AG08395 (cell line): ENCODE measurements around the gene SIX5.

Source experiments
- DNase-seq: peaks from one replicate; pipeline ENCODE4 v3.0.0; 2012; ENCODE audit warnings: mixed read lengths, low spot score

Gene SIX5

DNA sequence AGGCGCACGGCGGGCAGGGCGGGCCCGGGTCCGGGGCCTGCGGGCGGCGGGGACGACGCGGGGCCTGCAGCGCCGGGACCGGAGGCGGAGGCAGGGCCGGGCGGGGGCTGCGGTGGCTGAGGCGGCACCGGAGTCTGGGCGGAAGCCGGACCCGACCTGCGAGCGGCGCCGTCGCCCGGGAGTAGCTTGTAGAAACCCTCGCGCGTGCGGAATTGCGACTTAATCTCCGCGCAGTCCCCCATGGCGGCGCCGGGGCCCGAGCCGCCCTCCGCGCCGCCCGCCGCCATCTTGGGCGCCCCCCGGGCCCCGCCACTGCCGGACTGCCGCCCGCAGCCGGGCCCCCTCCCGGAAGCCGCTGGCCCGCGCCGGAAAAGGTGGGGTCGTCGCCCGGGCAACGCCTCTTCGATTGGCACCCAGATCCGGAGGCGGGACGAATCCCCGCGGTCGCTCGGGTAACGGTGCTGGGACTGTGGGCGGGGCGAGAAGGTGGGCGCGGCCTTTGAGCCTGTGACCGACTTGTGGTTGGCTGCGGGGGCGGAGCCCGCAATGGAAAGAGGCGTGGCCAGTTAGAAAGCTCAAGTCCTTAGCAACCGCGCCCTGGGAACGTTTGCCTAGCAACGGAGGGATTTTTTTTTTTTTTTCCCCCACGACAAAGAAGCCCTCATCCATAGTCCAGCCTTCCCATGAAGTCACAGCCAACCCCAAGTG, 23.6 kb upstream of the SIX5 start, which contains the start of gene DMWD:
DMWD (minus strand) TSS at position 376 of the 708 bp plus-strand sequence; CDS start at position 287, 89 bp downstream.
- DNase-seq: peak; percentile 97

DNA sequence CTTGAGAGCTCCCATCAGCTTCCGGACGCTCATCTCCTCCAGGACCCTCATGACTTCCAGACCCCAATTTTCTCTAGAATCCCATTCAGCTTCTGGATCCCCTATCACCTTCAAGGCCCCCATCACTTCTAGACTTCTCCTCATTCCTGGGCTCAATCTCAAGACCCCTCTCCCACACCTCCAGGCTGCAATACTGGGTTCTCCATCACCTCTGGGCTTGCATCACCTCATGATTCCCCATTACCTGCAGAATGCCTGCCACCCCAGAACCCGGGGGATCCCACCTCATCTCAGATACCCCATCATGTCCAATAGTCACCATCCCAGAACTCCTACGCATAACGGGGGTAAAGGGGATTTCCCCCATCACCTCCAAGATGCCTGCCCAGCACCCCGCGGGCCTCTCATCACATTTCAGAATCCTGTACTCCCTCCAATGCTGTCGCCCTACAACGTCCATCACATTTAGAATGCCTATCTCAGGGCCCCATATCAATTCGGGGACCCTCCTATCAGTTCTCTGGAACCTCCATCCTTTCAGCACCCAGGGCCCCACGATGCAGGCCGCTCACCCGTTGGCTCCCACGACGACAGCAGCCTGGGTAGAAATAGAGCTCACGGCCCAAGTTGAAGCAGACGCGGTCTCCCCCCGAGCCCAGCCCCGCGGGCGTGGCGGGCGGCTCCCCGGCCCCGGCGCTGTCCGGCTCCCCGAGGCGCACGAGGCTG, 22.9 kb upstream of the SIX5 start:
- DNase-seq: no peak

DNA sequence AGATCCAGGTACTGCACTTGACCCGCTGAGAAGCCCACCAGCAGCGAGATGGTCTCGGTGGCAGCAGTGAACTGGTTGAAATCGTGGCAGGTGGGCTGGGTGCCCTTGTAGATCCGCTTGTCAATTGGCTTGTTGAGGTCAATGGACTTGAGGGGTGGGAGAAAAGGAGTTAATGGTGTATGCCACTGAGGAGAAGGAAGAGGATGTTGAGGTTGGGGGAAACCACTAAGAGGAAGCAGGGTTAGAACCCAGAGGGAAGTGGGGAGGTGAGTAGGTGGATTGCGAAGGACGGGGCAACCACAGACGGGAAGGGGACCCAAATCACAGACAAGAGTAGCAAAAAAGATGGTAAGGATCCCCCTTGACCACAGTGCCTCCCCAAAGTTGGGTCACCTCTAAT, 21.9 kb upstream of the SIX5 start:
- DNase-seq: no peak

DNA sequence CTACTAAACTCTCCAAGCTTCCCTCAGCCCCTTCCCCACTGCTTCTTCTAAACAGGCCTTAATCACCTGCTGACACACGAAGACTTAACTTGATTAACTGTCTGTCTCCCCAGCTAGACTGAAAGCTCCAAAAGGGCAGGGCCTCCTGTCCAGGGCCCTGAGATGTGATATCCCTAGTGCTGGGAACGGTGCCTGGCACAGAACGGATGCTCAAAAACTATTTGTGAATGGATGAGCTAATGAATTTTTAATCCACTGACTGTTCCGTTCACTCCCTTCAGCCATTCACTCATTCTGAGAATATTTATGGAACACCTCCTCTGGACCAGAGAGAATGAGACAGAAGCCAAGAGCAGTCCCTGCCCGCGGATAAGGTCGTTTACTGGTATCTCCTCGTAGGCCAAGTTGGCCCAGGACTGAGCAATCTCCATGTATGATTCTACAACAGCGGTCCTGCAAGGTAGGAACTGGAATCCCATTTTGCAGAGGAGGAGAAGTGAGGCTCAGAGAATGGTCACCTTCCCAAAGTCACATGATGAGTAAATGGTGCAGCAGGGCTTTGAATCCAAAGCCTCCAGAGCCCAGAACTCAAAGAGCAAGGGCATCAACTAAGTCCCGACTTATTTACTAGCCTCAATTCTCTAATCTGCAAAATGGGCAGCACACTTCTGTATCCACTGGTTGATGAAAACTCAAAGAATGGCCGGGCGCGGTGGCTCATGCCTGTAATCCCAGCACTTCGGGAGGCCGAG, 20.2 kb upstream of the SIX5 start:
- DNase-seq: no peak

DNA sequence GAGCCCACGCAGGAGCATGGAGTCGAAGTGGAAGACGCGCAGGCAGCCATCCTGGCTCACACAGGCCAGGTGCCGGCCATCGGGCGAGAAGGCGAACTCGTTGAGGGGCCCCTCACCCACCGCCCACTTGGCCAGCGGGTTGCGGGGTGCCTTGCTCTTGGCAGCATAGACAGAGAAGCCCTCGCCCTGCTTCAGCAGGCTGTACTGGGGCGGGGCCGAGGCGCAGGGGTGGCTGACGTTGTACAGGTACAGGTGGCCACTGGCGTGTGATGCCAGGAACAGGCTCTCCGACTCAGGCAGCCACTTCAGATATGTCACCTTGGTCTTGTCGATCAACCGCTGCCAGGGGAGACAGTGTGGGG, 17.5 kb upstream of the SIX5 start:
- no peak for DNase-seq

DNA sequence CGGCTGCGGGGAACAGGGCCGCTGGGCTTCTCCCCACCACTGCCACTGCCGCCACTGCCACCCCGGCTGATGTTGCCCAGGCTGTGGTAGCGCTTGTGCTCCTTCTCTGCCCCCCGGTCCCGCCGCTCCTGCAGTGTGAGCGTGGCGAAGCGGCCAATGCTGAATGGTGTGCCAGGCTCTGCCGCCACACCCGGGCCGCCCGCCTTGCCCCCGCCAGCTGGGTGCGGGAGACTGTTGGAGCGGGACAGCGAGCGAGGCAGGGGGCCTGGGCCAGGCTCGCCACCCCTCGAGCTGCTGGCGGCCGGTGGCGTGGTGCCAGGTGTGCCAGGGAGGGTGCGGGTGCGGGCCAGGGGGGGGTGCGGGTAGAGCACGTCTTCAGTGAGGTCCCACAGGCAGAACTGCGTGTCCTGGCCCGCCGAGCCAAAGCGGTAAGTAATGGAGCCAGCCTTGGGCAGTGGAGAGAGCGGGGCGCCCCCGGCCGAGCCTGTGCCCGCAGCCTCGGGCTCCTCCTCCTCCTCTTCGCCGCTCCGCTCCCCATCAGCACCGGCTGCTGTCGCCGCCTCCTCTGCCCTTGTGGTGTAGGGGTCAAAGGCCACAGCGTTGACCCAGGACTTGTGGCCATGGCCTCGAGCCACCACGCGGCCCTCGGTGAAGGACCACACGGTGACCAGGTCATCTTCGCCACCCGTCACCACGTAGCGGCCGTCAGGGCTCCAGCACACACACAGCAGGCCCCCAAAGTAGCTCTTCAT, 16.9 kb upstream of the SIX5 start:
- DNase-seq: no peak

DNA sequence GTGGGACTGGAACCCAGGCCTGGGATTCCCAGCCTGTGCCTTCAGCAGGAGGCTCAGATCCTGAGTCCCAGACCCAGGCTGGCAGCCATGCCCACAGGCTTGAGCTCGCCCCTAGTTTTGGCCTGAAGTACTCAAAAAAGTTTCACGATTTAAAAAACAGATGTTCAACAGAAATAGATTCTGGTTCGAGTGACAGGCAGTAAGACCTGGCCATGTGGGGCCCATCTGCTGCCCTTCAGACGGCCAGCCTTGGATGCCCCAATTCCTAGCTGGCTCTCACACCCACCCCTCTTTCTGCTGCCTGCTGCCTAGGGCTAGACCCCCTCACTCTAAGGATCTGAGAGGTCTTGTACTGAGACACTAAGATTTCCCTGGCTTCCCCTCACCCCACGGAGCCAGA, 16.0 kb upstream of the SIX5 start:
- no peak for DNase-seq

DNA sequence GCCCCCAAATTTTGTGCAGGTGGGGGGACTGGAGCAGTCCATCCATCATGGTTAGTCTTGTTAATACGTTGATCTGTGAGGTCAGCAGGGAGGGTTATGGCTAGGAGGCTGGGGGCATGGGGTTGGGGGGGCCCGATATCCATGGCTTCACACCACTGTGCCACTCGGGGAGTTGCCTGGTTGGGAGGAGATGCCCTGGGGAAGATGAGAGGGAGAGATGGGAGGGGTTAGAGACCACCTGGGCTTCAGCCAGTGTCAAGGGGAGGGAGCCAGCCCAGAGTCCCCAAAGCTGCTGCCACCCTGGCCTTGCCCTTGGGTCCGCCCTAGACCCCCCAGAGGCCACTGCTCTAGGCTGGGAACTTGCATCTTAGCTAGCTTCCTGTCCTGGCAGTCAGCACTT, 15.0 kb upstream of the SIX5 start:
- DNase-seq: no peak

DNA sequence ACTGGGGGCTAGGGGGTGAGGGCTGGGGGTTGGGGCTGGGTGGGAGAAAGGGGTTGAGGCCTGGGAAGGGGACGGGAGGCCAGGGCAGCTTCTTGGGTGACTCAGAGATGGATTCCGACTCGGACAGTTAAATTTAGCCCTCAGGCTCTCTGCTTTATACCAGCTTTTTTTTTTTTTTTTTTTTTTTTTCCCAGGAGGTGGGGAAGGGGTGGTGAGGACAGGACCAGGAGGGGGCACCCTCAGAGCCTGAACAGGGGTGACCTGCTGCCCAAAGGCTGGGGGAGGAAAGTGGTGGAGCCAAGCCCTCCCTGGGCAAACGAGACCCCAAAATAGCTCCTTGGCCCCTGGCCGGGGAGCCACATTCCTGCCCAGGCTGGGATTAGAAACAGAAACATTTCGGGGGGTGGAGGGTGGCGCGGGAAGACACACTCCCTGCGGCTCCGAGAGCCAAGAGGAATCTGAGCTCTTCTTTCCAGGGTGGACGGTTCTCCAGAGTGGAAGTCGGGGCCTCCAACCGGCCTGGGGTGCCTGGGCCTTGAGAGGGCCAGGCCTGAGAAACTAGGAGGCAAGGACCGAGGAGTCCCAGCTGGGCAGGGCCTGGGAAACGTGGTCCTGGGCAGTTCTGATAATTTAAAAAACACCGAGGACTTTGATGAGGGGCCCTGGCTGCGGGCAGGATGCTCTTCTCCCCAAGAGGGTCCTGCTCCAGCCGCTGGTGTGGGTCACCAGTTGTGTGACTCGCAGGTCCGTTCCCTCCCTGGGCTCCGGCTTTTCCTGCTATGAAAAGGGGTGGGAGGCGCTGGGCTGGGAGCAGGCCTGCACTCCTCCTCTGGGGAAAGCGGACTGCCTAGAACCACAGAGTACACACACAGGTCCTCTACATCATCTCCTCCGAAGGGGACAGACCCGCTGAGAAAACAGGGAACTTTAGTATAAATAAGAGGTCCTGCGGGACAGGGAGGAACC, 14.1 kb upstream of the SIX5 start:
- DNase-seq: peak; percentile 85

DNA sequence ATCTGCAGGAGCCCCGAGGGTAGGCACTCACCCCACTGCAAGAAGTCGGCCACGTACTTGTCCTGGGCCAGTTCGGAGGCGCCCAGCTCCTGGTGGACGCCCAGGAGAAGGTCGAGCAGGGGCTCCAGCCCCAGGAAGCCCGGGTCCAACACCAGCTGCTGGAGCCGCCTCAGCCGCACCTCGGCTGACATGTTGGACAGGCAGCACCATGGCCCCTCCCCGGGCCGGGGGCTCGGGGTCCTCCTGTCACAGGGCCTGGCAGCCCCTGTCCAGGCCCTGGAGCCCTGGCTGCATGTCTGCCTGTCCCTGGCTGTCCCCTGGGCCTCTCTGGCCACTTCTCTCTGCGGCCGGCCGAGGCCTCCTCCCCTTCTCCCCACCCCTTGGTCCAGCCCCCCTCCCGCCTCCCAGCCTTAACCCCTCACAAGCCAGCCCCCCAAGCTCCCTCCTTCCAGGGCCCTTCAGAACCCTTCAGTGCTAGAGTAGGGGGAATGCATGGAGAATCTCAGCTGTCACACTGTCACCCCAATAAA, 13.2 kb upstream of the SIX5 start, which contains the start of gene DMPK:
DMPK (minus strand) TSS at position 329 of the 530 bp plus-strand sequence; CDS start at position 191, 138 bp downstream.
- DNase-seq: peak; percentile 49

DNA sequence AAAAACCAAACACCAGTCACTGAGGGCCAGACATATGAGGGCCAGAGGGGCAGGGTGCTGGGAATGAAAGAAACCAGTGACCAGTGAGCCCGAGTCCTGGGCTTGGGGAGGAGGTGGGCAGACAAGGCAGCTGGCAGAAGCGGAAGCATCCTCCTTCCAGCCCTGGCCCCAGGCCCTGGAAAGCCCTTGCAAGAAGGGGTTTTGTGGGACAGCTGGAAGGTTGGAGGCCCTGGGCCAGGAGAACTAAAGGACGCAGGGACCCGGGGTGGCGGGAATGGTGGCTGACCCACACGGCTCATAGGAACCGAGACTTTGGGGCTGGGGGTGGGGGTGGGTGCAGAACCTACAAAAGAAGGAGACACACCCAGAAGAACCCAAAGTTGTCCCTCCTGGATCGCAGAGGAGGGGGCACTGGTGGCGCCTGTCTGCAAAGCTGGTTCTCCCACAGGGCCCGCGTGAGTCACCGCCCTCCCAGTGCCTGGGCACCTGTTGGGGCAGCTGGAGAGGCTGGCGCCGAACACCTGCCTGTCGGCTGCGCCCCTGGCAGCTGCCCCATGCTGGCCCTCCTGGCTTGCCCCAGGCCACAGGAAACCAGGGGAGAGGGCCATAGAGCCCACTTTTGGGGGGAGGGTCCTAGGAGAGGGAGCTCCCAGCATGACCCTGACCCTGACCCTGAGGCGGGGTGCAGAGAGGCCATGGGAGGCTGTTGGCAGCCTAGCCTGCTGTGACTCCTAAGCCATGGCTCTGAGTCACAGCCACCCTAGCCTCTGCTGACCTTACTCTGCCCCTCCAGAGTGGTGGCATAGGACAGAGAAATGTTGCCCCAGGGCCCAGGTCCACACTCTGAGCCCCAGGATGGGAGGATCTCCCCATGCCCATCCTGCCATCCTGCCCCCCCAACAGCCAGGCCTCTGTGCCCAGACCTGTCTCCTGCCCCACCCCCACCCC, 12.4 kb upstream of the SIX5 start:
- peak; percentile 50 for DNase-seq

DNA sequence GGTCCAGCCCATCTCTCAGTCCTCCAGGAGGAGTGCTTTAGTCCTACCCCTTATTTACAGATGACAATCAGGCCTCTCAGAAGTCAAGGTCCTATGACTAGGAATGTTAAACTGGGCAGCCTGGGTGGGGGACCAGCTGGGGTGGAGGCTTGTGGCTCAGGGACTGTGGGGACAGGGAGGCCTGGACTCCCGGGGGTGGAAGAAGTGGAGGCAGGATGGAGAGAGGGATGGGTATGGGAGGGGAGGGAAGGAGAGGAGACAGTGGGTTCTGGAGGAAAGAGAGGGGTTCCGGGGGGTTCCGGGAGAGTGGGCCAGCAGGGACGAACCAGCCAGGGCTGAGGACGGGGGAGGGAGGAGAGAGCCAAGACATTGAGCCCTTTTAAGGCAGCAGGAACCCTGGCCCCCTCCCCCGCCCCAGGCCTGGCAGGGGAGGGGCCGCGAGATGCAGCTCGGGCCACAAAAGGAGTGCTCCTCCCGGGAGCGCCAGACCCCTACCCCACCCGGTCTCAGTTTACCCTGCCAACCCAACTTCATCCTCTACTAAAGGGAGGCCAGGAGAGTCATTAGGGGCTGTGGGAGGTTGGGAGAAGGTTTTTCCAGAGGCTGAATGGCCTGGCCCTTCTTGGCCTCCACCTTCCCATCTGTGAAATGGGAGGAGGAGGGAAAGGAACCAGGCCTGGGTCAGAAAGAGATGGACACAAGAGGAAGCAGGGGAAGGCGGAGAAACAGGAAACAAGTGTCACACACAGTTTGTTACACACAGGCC, 11.6 kb upstream of the SIX5 start:
- DNase-seq: no peak

DNA sequence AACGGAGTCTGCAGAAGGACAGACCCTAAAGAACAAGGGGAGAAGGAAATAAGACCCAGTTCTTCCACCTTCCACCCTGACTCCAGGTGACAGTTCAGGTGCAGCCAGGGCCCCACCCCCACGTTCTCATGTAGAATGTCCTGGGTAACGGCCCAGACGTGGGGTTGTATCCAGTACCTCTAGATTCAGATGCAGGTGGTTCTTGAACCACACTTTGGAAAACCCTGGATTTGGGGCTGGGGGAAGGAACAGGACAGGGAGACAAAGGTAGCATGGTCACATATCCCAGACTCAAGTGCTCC, 11.0 kb upstream of the SIX5 start:
- DNase-seq: no peak

DNA sequence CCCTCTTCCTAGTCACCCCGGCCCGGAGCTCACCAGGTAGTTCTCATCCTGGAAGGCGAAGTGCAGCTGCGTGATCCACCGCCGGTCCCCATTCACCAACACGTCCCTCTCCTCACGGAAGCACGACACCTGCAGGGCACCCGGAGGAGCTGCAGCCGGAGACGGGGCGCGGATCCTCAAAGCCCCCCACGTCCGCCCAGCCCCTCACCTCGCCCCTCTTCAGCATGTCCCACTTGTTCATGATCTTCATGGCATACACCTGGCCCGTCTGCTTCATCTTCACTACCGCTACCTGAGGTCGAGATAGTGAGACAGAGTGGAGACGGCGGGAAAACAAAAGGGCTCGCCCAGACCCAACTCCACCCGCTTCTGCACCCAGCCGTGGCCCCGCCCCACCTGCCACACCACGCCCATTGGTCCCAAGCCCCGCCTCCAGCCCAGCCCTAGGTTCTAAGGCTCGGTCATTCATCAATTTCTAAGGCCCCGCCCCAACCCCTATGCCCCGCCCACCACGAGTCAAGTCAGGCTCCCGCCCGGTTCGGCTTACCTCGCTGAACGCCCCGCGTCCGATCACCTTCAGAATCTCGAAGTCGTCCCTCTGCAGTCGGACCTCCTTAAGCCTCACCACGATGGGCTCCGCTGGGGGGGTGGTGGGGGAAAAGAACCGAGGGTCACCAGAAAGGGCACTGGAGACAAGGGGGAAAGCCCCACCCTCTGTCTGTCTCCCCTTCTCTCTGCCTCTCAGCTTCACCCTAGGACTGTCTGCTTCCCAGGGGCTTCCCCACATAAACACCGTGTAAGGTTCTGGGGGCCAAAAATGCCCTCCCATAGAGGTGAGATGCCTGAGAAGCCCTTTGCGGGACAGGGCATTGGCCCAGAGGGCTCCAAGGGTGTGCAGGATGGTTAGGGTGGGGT, 10.4 kb upstream of the SIX5 start:
- DNase-seq: peak; percentile 69

DNA sequence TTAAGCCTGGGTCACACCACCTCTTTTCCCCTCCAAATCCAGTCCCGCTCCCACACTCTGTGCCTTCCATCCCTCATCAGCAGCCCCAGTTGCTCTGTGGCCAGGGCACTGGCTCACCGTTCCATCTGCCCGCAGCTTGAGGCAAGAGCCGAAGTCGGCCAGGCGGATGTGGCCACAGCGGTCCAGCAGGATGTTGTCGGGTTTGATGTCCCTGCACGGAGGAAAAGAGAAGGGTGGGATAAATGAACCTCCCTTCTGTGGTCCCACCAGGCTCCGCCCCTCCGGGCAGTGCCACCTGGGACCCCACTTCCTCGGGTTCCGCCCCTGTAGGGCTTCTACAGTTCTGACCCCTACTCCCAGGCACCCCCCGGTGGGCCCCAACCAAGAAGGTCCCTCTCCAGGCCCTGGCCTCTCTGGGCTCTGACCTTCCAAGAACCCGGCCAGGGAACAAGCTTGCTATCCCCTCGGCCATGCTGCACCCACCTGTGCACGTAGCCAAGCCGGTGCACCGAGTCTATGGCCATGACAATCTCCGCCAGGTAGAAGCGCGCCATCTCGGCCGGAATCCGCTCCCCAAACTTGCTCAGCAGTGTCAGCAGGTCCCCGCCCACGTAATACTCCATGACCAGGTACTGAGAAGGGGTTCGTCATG, 9.1 kb upstream of the SIX5 start:
- no peak for DNase-seq

DNA sequence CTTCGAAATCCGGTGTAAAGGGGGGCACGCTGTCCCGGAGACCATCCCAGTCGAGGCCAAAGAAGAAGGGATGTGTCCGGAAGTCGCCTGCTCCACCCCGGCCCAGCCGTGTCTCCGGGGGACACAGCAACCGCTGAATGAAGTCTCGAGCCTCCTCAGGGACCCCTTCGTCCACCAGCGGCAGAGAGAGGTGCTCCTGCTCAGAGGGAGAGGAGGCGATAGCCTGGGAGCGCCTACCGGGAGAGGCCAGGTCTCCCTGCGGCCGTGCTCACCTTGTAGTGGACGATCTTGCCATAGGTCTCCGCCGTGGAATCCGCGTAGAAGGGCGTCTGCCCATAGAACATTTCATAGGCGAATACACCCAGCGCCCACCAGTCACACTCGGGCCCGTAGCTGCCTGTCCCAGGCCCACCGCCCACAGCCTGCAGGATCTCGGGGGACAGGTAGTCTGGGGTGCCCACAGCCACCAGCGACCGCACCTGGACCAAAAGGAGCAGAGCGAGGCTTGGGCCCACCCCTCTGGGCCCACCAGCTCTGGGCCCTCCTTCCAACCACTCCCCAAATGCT, 8.4 kb upstream of the SIX5 start:
- DNase-seq: no peak

DNA sequence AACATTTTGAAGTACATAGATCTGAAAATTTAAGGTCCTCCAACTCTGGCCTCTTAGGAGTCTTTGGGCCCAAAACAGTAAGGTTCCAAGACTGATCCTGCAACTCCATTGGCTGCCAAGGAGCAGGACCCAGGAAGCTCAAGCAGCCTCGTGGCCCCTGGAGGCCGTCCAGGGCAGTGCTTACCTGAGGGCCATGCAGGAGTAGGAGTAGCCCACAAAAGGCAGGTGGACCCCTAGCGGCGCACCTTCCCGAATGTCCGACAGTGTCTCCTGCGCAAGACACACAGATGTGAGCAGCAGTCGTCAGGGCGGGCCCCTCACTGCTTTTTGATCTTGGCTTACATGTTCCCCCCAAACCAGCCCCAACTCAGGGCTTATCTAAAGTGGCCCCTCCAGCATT, 5.7 kb upstream of the SIX5 start:
- no peak for DNase-seq
